Measurements from ENCODE around the gene ACTL6A. TPM values are rescaled to one million over a fixed set of nuclear protein-coding genes. Genes with fewer than 3 reads are reported as not detected.
"Not testable (repeated sequence)": the region's sequence is repeated elsewhere in the genome, so short reads cannot be mapped to it uniquely, and the experiment has no call there.

The ACTL6A gene
- total RNA-seq: 65.3 and 96.9 TPM in 2 replicates

GRCh38 chr3:179562591-179563270 is at the start of gene ACTL6A:
Gene ACTL6A (plus strand): TSS chr3:179562926. CDS start chr3:179563093, 167 bp downstream.
- peak; percentile 94 for DNase-seq (ENCODE audit: extremely low read depth, low read depth, low spot score)

DNA sequence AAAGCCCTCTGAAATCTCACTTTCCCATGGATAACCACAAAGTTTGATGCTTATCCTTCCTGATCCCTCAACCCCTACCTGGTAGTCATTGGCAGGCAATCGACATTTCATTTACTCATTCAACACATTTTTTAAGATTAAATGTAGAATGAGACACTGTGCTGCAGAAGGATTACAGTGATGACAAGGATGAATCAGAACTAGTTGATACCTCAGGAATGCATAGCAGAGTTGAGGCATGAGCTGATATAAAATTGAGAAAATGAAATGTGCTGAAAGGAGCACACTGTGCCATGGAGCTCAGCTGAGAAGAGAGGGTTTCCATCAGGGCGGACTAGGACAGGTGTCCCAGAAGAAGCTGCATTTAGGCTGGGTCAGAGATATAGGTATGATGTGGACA is 48.9 kb upstream of the ACTL6A start:
- DNase-seq (ENCODE audit: extremely low read depth, low read depth, low spot score): no peak

- not testable (repeated sequence) for DNase-seq (ENCODE audit: extremely low read depth, low read depth, low spot score)
Observed at GRCh38 chr3:179516461-179517251, 46.1 kb upstream of the ACTL6A start.

- DNase-seq (ENCODE audit: extremely low read depth, low read depth, low spot score): no peak
Observed at GRCh38 chr3:179526482-179526881, 36.2 kb upstream of the ACTL6A start.

- peak; percentile 54 for DNase-seq (ENCODE audit: extremely low read depth, low read depth, low spot score)
Observed at GRCh38 chr3:179526989-179527391, 35.7 kb upstream of the ACTL6A start.

- DNase-seq (ENCODE audit: extremely low read depth, low read depth, low spot score): no peak
Observed at GRCh38 chr3:179528772-179529171, 34.0 kb upstream of the ACTL6A start.

DNA sequence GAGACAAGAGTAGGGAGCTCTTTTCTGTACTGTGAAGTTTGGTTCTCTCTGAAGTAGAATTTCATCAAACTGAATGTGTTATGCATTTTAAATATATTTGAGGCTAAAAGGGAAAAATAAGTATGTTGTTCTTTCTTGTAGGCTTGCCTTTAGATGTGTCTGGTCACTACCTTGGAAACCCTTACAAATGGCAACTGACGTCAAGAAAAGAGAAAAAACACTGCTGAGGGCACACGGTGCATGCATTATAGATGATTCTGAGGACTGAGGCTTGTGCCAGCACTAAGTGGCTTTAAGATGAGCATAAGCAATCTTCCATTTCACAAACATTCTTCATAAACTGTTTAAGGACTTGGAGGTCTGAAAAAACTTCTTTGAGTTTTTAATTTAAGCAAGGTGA is 31.1 kb upstream of the ACTL6A start:
- DNase-seq (ENCODE audit: extremely low read depth, low read depth, low spot score): no peak

DNA sequence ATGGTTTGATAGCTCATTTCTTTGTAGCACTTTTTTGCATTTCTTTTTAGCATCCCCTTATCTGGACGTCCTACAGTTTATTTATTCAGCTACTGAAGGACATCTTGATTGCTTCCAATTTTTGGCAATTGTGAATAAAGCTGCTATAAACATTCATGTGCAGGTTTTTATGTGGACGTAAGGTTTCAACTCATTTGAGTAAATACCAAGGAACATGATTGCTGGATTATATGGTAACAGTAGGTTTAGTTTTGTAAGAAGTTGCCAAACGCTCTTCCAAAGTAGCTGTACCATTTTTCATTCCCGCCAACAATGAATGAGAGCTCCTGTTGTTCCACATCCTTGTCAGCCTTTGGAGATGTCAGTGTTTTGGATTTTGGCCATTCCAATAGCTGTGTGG is 29.5 kb upstream of the ACTL6A start:
- DNase-seq (ENCODE audit: extremely low read depth, low read depth, low spot score): no peak

GRCh38 chr3:179536256-179536655 is 26.5 kb upstream of the ACTL6A start:
- DNase-seq (ENCODE audit: extremely low read depth, low read depth, low spot score): no peak

DNA sequence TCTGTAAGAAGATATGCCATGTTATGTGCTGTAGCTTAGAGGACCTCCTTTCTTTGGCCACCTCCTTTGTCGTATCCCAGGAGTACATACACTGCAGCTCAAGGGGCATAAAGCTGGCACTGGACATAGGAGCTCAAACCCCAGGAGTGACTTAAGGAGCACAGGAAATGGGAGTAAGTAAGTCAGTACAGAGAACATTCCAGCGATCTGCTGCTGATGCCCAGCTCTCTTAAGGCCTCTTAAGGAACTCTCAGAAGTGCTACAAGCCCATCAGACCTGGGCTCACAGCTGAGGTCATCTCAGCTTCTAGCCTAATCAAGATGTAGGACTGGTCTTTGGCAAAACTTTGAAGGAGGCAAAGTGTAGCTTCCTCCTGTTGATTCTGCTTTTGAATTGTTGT is 21.6 kb upstream of the ACTL6A start:
- DNase-seq (ENCODE audit: extremely low read depth, low read depth, low spot score): no peak

DNA sequence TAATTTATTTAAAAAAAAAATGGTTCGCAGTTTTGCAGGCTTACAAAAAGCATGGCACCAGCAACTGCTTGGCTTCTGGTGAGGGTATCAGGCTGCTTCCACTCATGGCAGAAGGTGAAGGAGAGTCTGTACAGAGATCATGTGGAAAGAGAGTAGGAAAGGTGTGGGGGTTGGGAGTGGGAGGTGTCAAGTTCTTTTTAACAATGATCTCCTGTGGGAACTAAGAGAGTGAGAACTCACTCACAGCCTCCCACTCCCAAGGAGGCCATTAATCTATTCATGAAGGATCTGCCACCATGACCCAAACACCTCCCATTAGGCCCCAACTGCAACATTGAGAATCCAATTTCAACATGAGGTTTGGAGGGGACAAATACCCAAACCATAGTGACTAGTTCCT is 21.1 kb upstream of the ACTL6A start:
- no peak for DNase-seq (ENCODE audit: extremely low read depth, low read depth, low spot score)

GRCh38 chr3:179542375-179542774 is 20.4 kb upstream of the ACTL6A start:
- DNase-seq (ENCODE audit: extremely low read depth, low read depth, low spot score): no peak

- no peak for DNase-seq (ENCODE audit: extremely low read depth, low read depth, low spot score)
Observed at GRCh38 chr3:179544981-179545645, 17.6 kb upstream of the ACTL6A start.

- no peak for DNase-seq (ENCODE audit: extremely low read depth, low read depth, low spot score)
Observed at GRCh38 chr3:179546814-179547241, 15.9 kb upstream of the ACTL6A start.

DNA sequence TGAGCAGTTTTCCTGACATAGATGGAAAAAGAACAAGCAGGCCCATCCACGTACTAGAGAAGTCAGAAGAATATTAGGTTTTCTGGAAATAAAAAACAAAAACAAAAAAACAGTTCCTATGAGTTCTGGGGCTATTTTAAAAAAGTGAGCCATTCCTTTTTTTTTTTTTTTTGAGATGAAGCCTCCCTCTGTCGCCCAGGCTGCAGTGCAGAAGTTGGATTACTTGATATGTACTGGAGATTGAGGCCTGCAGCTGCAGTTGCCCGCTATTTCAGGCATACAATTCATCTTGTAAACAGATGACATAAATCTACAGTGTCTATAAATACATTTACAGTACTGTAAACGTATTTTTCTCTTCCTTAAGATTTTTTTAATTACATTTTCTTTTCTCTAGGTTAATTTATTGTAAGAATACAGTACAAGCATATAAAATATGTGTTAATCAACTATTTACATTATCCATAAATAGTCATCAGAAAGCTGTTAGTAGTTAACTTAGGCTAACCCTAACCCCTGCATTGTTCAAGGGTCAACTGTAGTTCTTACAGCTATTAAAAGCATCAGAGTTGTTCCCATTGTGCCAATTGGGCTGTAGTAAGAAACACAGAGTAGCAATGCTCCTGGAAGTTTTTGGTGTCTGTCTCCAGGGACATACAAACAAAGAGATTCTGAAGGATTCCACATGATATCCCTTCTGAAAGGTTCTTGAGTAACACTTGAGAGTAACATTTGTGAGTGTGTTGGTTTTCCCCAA is 11.2 kb upstream of the ACTL6A start:
- no peak for DNase-seq (ENCODE audit: extremely low read depth, low read depth, low spot score)

DNA sequence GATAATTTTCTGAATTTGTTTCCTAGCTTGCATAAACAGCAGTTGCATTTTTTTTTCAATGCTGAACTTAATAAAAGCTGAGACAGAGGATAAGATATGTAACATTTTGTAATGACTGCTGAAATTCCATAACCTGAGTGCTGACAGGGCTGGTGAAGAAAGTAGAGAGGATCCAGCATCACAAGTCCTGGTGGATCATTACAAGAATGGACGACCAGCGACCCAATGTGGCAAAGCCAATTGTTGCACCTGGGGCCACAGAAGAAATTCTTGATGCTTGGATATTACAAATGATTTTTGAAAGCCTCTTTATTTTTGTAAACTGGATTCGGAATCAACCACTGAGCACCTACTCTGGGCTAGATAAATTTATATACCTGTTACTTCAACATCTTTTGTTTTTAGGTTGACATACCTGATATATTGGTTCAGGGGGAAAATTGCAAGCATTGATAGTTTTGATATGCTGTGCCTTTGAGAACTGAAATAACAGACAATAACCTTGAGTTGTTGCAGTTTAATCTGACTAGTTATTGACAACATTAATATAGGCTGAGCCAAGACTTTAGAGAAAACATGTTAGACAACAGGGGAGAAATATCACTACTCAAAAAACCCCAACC is 3.9 kb upstream of the ACTL6A start:
- DNase-seq (ENCODE audit: extremely low read depth, low read depth, low spot score): peak; percentile 70

DNA sequence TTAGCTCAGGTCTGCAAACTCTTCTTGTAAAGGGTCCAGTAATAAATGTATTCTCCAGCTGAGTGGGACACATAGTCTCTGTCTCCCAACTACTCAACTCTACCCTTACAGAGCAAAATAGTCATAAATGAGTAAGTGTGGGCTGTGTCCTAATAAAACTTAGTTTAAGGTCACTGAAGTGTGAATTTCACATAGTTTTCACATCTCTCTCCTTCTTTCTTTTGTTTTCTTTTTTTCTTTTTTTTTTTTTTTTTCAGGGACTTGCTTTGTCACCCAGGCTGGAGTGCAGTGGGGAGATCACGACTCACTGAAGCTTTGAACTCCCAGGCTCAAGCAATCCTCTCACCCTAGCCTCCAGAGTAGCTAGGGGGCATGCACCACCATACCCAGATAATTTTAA is 1.9 kb upstream of the ACTL6A start:
- DNase-seq (ENCODE audit: extremely low read depth, low read depth, low spot score): no peak

DNA sequence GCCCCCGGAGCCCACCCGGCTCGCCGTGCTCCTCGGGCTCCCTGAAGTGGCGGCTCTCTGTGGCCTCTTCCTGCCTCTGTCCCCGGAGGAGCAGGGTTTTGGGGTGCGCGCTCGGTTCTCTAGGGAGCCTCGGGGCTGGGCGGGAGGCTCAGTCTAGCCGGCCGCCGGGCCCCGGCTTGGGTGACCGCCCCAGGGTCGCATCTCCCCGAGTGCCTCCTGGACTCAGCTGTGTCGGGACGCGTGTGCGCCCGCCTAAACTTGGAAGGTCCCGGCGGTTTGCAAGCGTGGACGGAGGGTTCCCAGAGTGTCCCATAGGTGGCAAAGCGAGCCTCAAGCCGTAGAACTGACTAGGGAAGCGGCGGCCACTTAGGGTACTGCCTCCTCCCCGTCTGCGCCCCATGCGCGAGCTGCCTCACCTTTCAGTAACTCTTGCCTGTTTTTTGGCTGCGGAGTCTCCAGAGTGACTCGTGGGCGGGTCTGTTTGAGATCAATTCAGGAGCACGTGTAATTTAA is 601 bp downstream of the ACTL6A start:
- DNase-seq (ENCODE audit: extremely low read depth, low read depth, low spot score): no peak

- DNase-seq (ENCODE audit: extremely low read depth, low read depth, low spot score): no peak
Observed at GRCh38 chr3:179565496-179565895, 2.8 kb downstream of the ACTL6A start.

GRCh38 chr3:179580992-179581391 is 18.3 kb downstream of the ACTL6A start:
- DNase-seq (ENCODE audit: extremely low read depth, low read depth, low spot score): no peak

Measured in glomerular endothelial cell (primary cell).